HepG2 (cell line): Measurements from ENCODE around the gene ACSL4. TPM values are rescaled to one million over a fixed set of nuclear protein-coding genes. Genes with fewer than 3 reads are reported as not detected.

Source experiments
- ARID5B ChIP-seq: IDR thresholded peaks from 2 replicates; pipeline ENCODE4 v1.4.0; 2020; ENCODE audit warnings: mild to moderate bottlenecking, missing genetic modification reagents
- BORCS8-MEF2B ChIP-seq: sonication (generic); formaldehyde crosslinking; IDR thresholded peaks from 2 replicates; pipeline ENCODE4 v1.8.0; 2022; ENCODE audit warnings: mild to moderate bottlenecking, missing genetic modification reagents
- CBX1 ChIP-seq: IDR thresholded peaks from one replicate; pipeline ENCODE4 v1.6.1; 2016; ENCODE audit warnings: antibody characterized with exemption, low read depth
- CHCHD3 ChIP-seq: sonication (generic); formaldehyde crosslinking; IDR thresholded peaks from 2 replicates; pipeline ENCODE4 v1.8.0; 2022; ENCODE audit warnings: mild to moderate bottlenecking, missing genetic modification reagents, moderate library complexity
- CREM ChIP-seq, 2 experiments: sonication (generic) in 1 of 2; formaldehyde crosslinking in 1 of 2; IDR thresholded peaks; 2 replicates each; pipeline versions ENCODE4 v1.4.0 to v1.6.1; 2016 to 2020; ENCODE audit warnings: antibody characterized with exemption in 1 of 2, mild to moderate bottlenecking in 1 of 2, missing genetic modification reagents in 1 of 2
- EP300 ChIP-seq, 3 experiments: sonication (generic) in 1 of 3; formaldehyde crosslinking in 1 of 3; IDR thresholded peaks; 2 replicates each; pipeline versions ENCODE4 v1.5.1 to v1.6.1; 2011 to 2020; ENCODE audit warnings: low read depth in 2 of 3, low read length in 2 of 3, borderline replicate concordance in 1 of 3, improper control_type of control experiment in 1 of 3, mild to moderate bottlenecking in 1 of 3, missing genetic modification reagents in 1 of 3, moderate library complexity in 1 of 3
- FOXO1 ChIP-seq: sonication (generic); formaldehyde crosslinking; IDR thresholded peaks from 2 replicates; pipeline ENCODE4 v1.4.0; 2020; ENCODE audit warnings: missing genetic modification reagents
- MATR3 ChIP-seq: sonication (generic); formaldehyde crosslinking; IDR thresholded peaks from 2 replicates; pipeline ENCODE4 v1.4.0; 2020; ENCODE audit warnings: missing genetic modification reagents
- MYC ChIP-seq: sonication (generic); formaldehyde crosslinking; IDR thresholded peaks from 2 replicates; pipeline ENCODE4 v1.9.0; 2021; ENCODE audit warnings: missing genetic modification reagents, borderline replicate concordance
- MYPOP ChIP-seq: sonication (generic); formaldehyde crosslinking; IDR thresholded peaks from 2 replicates; pipeline ENCODE4 v1.8.1; 2023; ENCODE audit warnings: mild to moderate bottlenecking, moderate library complexity, missing genetic modification reagents
- NBN ChIP-seq: fragments of 450-650 bp; conservative IDR thresholded peaks from 2 replicates; pipeline ENCODE4 v1.6.1; 2017
- SIX1 ChIP-seq: sonication (generic); formaldehyde crosslinking; IDR thresholded peaks from 2 replicates; pipeline ENCODE4 v1.4.0; 2020; ENCODE audit warnings: missing genetic modification reagents, borderline replicate concordance
- SMYD3 ChIP-seq: sonication (generic); formaldehyde crosslinking; IDR thresholded peaks from 2 replicates; pipeline ENCODE4 v1.8.1; 2023; ENCODE audit warnings: mild to moderate bottlenecking, missing genetic modification reagents
- SOX6 ChIP-seq, 2 experiments: fragments of 450-650 bp in 1 of 2; sonication (generic) in 1 of 2; formaldehyde crosslinking in 1 of 2; IDR thresholded peaks; 2 replicates each; pipeline versions ENCODE4 v1.4.0 to v1.6.1; 2017 to 2020; ENCODE audit warnings: antibody characterized with exemption in 1 of 2, mild to moderate bottlenecking in 1 of 2, missing genetic modification reagents in 1 of 2
- TCF7 ChIP-seq: sonication (generic); IDR thresholded peaks from 2 replicates; pipeline ENCODE4 v1.6.1; 2016; ENCODE audit warnings: antibody characterized with exemption, low read depth
- YEATS2 ChIP-seq: sonication (generic); formaldehyde crosslinking; IDR thresholded peaks from 2 replicates; pipeline ENCODE4 v1.4.0; 2020; ENCODE audit warnings: missing genetic modification reagents, borderline replicate concordance
- ZBTB1 ChIP-seq: sonication (generic); formaldehyde crosslinking; IDR thresholded peaks from 2 replicates; pipeline ENCODE4 v1.4.0; 2020; ENCODE audit warnings: missing genetic modification reagents, borderline replicate concordance
- ZFY ChIP-seq: sonication (generic); formaldehyde crosslinking; IDR thresholded peaks from 2 replicates; pipeline ENCODE4 v1.4.0; 2020; ENCODE audit warnings: missing genetic modification reagents
- ZNF317 ChIP-seq: sonication (generic); formaldehyde crosslinking; IDR thresholded peaks from 2 replicates; pipeline ENCODE4 v1.5.0; 2020; ENCODE audit warnings: mild to moderate bottlenecking, missing genetic modification reagents
- ZNF33A ChIP-seq: sonication (generic); formaldehyde crosslinking; IDR thresholded peaks from 2 replicates; pipeline ENCODE4 v1.5.1; 2020; ENCODE audit warnings: missing genetic modification reagents, mild to moderate bottlenecking, moderate library complexity, borderline replicate concordance
- ZNF44 ChIP-seq: sonication (generic); formaldehyde crosslinking; IDR thresholded peaks from 2 replicates; pipeline ENCODE4 v1.5.1; 2020; ENCODE audit warnings: mild to moderate bottlenecking, missing genetic modification reagents
- ZNF501 ChIP-seq: sonication (generic); formaldehyde crosslinking; IDR thresholded peaks from 2 replicates; pipeline ENCODE4 v1.5.1; 2020; ENCODE audit warnings: mild to moderate bottlenecking, moderate library complexity, missing genetic modification reagents
- ZNF597 ChIP-seq: sonication (generic); formaldehyde crosslinking; IDR thresholded peaks from 2 replicates; pipeline ENCODE4 v1.5.0; 2020; ENCODE audit warnings: missing genetic modification reagents
- ZNF615 ChIP-seq: sonication (generic); formaldehyde crosslinking; IDR thresholded peaks from 2 replicates; pipeline ENCODE4 v1.5.0; 2020; ENCODE audit warnings: mild to moderate bottlenecking, missing genetic modification reagents, borderline replicate concordance
- ZNF672 ChIP-seq: sonication (generic); formaldehyde crosslinking; IDR thresholded peaks from 2 replicates; pipeline ENCODE4 v1.8.1; 2022; ENCODE audit warnings: missing genetic modification reagents
- ZNF740 ChIP-seq: sonication (generic); formaldehyde crosslinking; IDR thresholded peaks from 2 replicates; pipeline ENCODE4 v1.4.0; 2020; ENCODE audit warnings: missing genetic modification reagents
- polyA plus RNA-seq, 8 experiments: library from polyadenylated mRNA; depleted of rRNA in 3 of 8; stranded (reverse) in 7 of 8; unstranded in 1 of 8; fragments of >200 nt; fragmentation: Illumina TruSeq in 4 of 8; extraction: Trizol in 4 of 8; gene quantifications; 2 replicates each; pipeline versions ENCODE4 v1.2.1 to v1.2.3, GENCODE V29; 2011 to 2016; ENCODE audit warnings: low read depth in 4 of 8, missing spikeins in 1 of 8, mixed read lengths in 1 of 8; ENCODE audit not compliant: insufficient read depth in 1 of 8
- total RNA-seq, 5 experiments: library from RNA; depleted of rRNA; stranded (reverse); fragments of >200 nt; fragmentation: Illumina TruSeq; extraction: Trizol; gene quantifications; 2 replicates each; pipeline ENCODE4 v1.2.3, GENCODE V29; 2016; ENCODE audit warnings: low read depth in 1 of 5

Gene ACSL4
- total and polyA plus RNA-seq, 2 of the 13 experiments (the other 11 are each of a cell fraction or from before 2014, with no cell fraction given) = 207 to 316 TPM

GRCh38 chrX:109709129-109709631 lies 23.9 kb downstream of the ACSL4 start (continued):
- TF ChIP-seq ZNF317 (no peak), ZNF33A (CRISPR knock-in tag) (no peak), CBX1 (no peak), FOXO1 (no peak), ZBTB1 (CRISPR knock-in tag) (no peak), MYC (CRISPR knock-in tag) (no peak), ARID5B (CRISPR knock-in tag) (peak; percentile 29; the same call in 1 of the 2 replicates), ZNF615 (CRISPR knock-in tag) (no peak), ZNF501 (no peak), MYPOP (CRISPR knock-in tag) (no peak), CHCHD3 (CRISPR knock-in tag) (no peak), TCF7 (peak; percentile 76), YEATS2 (CRISPR knock-in tag) (no peak), BORCS8-MEF2B (CRISPR knock-in tag) (no peak), ZNF597 (CRISPR knock-in tag) (no peak), MATR3 (CRISPR knock-in tag) (no peak), SIX1 (CRISPR knock-in tag) (peak; percentile 97), SMYD3 (CRISPR knock-in tag) (no peak), SOX6 (IDR thresholded peaks at IDR 0.05) (no peak), SOX6 (CRISPR knock-in tag; IDR thresholded peaks at IDR 0.05) (no peak), ZNF672 (no peak), ZNF44 (CRISPR knock-in tag) (no peak), ZFY (no peak), ZNF740 (CRISPR knock-in tag) (no peak), EP300 (IDR thresholded peaks at IDR 0.05; ENCODE audit: low read depth in 2 of 2, low read length in 2 of 2) (peak in 1 of 2 experiments; percentile 49; a peak in 1 of 4 replicates), EP300 (CRISPR knock-in tag; IDR thresholded peaks at IDR 0.05; ENCODE audit: borderline replicate concordance) (peak; percentile 46; the same call in 1 of the 2 replicates), CREM (IDR thresholded peaks at IDR 0.05) (no peak), CREM (CRISPR knock-in tag; IDR thresholded peaks at IDR 0.05) (no peak), NBN (no peak)
